ENCODE data around the gene FANCI.

FANCI gene

DNA sequence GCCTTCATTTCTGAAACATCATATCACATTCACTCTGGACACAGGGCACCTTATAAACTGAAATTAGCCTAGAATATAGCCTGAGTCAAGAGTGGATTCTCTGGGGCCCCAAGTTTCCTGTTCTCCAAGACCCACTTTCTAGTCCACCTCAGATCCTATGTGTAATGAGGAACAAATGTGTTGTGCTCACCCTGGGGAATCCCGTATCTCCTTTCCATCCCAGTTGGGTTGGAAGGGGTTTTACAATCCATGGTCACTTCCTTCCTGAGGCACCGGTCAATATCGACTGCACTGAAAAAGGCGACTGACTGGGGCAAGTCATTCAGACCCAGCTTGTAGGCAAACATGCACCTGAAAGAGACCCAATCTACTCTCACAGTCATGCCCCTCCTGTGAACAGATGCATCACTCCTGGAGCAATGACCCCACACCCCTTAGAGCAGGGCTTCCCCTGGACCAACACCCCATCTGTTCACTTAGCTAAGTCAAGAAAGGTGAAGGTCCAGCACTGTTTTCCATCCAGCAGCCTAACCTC is 73.5 kb downstream of the FANCI start:
- Histone ChIP-seq H3K79me2 (ENCODE audit: insufficient read depth, low read length) (peaks cover 39% of the 10 kb centered on the region), H3K4me3 (ENCODE audit: low read depth in 1 of 2, low read length in 2 of 2) (no peak overlapping the region), H3K9me3 (ENCODE audit: insufficient read depth, low read length, severe bottlenecking) (no peaks in the 10 kb centered on the region), H3K36me3 (ENCODE audit: insufficient read depth, low read length) (peaks cover 97% of the 10 kb centered on the region), H3K27me3 (ENCODE audit: insufficient read depth, low read length, poor library complexity) (no peaks in the 10 kb centered on the region), H3K9ac (ENCODE audit: low read depth, low read length) (no peak overlapping the region), H4K20me1 (ENCODE audit: insufficient read depth, low read length) (peaks cover 42% of the 10 kb centered on the region), H3K4me2 (ENCODE audit: insufficient read depth, low read length) (no peak overlapping the region), H3K4me1 (ENCODE audit: insufficient read depth, low read length) (no peaks in the 10 kb centered on the region), H3K27ac (ENCODE audit: low read length) (no peak overlapping the region), H2AFZ (ENCODE audit: low read depth, low read length) (no peak overlapping the region)
- TF ChIP-seq, protein P1, sequence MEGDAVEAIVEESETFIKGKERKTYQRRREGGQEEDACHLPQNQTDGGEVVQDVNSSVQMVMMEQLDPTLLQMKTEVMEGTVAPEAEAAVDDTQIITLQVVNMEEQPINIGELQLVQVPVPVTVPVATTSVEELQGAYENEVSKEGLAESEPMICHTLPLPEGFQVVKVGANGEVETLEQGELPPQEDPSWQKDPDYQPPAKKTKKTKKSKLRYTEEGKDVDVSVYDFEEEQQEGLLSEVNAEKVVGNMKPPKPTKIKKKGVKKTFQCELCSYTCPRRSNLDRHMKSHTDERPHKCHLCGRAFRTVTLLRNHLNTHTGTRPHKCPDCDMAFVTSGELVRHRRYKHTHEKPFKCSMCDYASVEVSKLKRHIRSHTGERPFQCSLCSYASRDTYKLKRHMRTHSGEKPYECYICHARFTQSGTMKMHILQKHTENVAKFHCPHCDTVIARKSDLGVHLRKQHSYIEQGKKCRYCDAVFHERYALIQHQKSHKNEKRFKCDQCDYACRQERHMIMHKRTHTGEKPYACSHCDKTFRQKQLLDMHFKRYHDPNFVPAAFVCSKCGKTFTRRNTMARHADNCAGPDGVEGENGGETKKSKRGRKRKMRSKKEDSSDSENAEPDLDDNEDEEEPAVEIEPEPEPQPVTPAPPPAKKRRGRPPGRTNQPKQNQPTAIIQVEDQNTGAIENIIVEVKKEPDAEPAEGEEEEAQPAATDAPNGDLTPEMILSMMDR (IDR thresholded peaks at IDR 0.05; ENCODE audit: borderline replicate concordance, extremely low read depth, low read length, poor library complexity, severe bottlenecking), result no peak
- no peak for TF ChIP-seq EZH2 (IDR thresholded peaks at IDR 0.05; ENCODE audit: borderline replicate concordance, low read depth, low read length, severe bottlenecking)
- ATAC-seq (ENCODE audit: insufficient read depth, low read depth) (no peak), DNase-seq (no peak)

DNA sequence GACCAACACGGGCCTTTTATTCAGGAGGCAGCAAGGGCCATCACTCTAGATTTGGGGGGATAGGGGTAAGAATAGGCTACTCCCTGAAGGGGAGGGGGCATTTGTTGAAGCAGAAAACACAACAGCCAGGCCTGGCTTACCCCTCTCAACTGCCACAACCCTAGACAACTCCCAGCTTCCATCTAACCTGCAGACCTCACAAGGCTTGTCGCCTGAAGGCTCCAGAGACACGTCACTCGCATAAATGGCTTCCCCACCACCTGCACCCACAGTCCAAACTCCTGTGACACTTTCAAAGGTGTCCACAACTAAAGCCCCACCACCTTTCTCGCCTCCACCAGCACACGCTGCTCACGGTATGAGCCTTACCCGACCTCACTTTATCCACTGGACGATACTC is 75.9 kb downstream of the FANCI start:
- Histone ChIP-seq H3K4me2 (ENCODE audit: insufficient read depth, low read length) (no peak overlapping the region), H3K27me3 (ENCODE audit: insufficient read depth, low read length, poor library complexity) (no peaks in the 10 kb centered on the region), H3K9me3 (ENCODE audit: insufficient read depth, low read length, severe bottlenecking) (no peaks in the 10 kb centered on the region), H3K9ac (ENCODE audit: low read depth, low read length) (no peak overlapping the region), H4K20me1 (ENCODE audit: insufficient read depth, low read length) (peaks cover 66% of the 10 kb centered on the region), H3K79me2 (ENCODE audit: insufficient read depth, low read length) (peaks cover 62% of the 10 kb centered on the region), H2AFZ (ENCODE audit: low read depth, low read length) (no peak overlapping the region), H3K36me3 (ENCODE audit: insufficient read depth, low read length) (peaks cover 100% of the 10 kb centered on the region), H3K4me1 (ENCODE audit: insufficient read depth, low read length) (peaks cover 15% of the 10 kb centered on the region), H3K27ac (ENCODE audit: low read length) (no peak overlapping the region), H3K4me3 (ENCODE audit: low read depth in 1 of 2, low read length in 2 of 2) (no peak overlapping the region)
- TF ChIP-seq, protein P1 (IDR thresholded peaks at IDR 0.05; ENCODE audit: borderline replicate concordance, extremely low read depth, low read length, poor library complexity, severe bottlenecking), result no peak
- TF ChIP-seq EZH2 (IDR thresholded peaks at IDR 0.05; ENCODE audit: borderline replicate concordance, low read depth, low read length, severe bottlenecking), result no peak
- DNase-seq, result no peak
- ATAC-seq (ENCODE audit: insufficient read depth, low read depth), result no peak

DNA sequence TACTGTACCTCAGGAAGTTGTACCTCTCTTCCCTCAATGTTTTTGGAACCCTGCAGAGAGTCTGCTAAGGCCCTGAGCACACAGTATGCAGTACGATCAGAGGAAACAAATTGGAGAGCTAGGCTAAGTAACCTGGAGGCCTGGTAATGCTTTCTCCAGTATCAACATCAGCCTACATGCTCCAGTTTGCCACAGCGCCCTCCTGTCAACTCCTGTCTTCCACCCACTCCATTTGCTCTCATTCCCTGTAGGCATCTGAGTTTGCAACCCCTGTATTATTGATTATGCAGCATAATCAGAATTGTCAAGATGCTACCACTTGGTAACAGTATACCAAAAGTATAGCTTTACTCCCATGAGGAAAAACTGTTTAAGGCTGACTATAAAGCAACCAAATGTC is 76.4 kb downstream of the FANCI start:
- TF ChIP-seq, protein P1 (IDR thresholded peaks at IDR 0.05; ENCODE audit: borderline replicate concordance, extremely low read depth, low read length, poor library complexity, severe bottlenecking), result no peak
- TF ChIP-seq EZH2 (IDR thresholded peaks at IDR 0.05; ENCODE audit: borderline replicate concordance, low read depth, low read length, severe bottlenecking), result no peak
- H3K36me3 ChIP-seq (ENCODE audit: insufficient read depth, low read length), result peaks cover 100% of the 10 kb centered on the region
- H3K4me2 ChIP-seq (ENCODE audit: insufficient read depth, low read length), result no peak overlapping the region
- no peaks in the 10 kb centered on the region for H3K9me3 ChIP-seq (ENCODE audit: insufficient read depth, low read length, severe bottlenecking)
- peaks cover 68% of the 10 kb centered on the region for H3K79me2 ChIP-seq (ENCODE audit: insufficient read depth, low read length)
- H3K4me1 ChIP-seq (ENCODE audit: insufficient read depth, low read length), result peaks cover 17% of the 10 kb centered on the region
- H3K4me3 ChIP-seq (ENCODE audit: low read depth in 1 of 2, low read length in 2 of 2), result no peak overlapping the region
- ATAC-seq (ENCODE audit: insufficient read depth, low read depth) (no peak), DNase-seq (no peak)
- no peak overlapping the region for H3K9ac ChIP-seq (ENCODE audit: low read depth, low read length)
- no peak overlapping the region for H2AFZ ChIP-seq (ENCODE audit: low read depth, low read length)
- no peaks in the 10 kb centered on the region for H3K27me3 ChIP-seq (ENCODE audit: insufficient read depth, low read length, poor library complexity)
- peaks cover 71% of the 10 kb centered on the region for H4K20me1 ChIP-seq (ENCODE audit: insufficient read depth, low read length)
- H3K27ac ChIP-seq (ENCODE audit: low read length), result no peak overlapping the region

All from DND-41 (cell line).